ENCODE measurements around the gene ZNF208.
A peak's percentile ranks its signal among the peaks of the same experiment; 100 is the strongest.
"Not testable (repeated sequence)": the region's sequence is repeated elsewhere in the genome, so short reads cannot be mapped to it uniquely, and the experiment has no call there.

The ZNF208 gene

DNA sequence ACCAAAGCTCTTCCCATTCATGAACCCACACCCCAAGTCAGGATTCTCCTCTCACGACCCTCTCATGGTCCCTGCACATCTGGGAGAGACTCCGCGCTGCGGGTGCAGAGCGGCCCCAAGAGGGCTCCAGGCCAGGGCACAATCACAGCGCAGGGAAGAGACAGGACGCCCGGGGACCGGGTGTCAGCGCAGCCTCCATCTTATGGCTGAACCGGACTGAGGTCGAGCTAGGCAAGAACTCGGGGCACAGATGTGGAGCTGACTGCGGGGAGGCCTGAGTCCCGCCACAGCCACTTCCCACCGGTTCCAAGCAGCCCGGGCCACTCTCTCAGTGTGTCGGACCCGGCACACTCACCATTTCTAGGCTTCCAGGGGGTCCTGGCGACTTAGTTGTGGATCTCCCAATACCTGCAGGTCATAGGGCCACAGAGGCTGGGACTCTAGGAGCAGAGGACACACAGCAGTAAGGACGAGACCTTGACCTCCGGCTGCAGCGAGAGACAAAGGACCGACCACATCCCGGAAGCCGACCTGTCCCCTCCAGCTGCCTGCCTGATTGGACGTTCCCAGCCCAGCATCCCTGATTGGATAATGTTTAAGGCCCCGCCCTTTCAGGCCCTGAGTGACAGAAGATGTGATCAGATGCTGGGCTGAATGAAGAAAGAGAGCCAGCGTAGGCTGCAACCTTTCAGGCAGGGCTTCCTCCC, at the start of gene ZNF208:
Gene ZNF208 (minus strand): TSS at position 507 of the 707 bp plus-strand sequence. CDS start 149 bp downstream, at position 358.
- not testable (repeated sequence) for DNase-seq (ENCODE audit: low read depth); H3K4me3 ChIP-seq (ENCODE audit: low read depth, low read length)

DNA sequence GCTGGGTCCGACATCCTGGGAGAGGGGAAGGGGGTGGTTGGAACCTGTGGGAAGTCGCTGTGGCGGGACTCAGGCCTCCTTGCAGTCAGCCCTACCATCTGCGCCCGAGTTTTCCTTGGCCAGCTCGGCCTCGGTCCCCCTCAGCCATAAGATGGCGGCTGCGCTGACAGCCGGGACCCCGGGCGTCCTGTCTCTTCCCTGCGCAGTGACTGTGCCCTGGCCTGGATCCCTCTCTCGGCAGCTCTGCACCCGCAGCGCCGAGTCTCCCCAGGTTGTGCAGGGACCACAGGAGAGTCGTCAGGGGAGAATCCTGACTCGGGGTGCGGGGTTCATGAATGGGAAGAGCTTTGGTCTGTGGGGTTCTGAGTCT, 41.9 kb upstream of the ZNF208 start:
- DNase-seq (ENCODE audit: low read depth): no peak
- peak overlapping the region; percentile 51 for H3K4me3 ChIP-seq (ENCODE audit: low read depth, low read length)

DNA sequence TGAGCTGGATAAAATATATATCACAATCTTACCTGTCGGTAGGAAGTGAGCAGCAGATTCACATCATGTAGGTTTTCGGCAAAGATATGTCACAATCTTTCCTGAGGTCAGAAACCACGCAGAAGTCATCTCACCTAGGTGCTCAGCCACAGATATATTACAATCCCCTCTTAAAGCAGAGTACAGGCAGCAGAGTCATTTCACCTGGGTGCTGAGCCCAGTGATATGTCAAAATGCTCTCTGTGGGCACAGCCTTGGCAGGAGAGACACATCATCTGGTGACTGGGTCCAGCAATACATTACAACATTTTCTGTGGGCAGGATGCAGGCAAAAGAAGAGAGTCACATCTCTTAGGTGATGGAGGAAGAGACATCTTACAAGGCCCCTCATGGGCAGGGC, 30.4 kb upstream of the ZNF208 start:
- H3K4me3 ChIP-seq (ENCODE audit: low read depth, low read length); DNase-seq (ENCODE audit: low read depth): not testable (repeated sequence)

DNA sequence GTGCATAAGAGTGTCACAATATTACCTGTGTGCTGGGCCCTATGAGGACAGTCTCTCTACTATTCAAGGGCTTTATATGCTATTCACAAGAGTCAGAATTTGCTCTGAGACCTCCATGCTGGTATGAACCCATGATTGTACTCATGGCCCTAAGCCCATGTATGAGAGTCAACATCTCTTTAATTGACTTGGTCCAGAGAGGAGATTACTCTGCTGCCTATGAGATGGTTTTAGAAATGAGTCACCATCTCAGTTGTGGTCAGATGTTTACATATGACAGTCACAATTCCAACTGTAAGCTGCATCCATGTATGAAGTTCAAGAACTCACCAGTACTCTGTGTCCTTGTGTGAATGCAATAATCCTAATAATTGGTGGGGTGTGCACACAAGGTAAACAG, 19.9 kb upstream of the ZNF208 start:
- no peak overlapping the region for H3K4me3 ChIP-seq (ENCODE audit: low read depth, low read length)
- no peak for DNase-seq (ENCODE audit: low read depth)

DNA sequence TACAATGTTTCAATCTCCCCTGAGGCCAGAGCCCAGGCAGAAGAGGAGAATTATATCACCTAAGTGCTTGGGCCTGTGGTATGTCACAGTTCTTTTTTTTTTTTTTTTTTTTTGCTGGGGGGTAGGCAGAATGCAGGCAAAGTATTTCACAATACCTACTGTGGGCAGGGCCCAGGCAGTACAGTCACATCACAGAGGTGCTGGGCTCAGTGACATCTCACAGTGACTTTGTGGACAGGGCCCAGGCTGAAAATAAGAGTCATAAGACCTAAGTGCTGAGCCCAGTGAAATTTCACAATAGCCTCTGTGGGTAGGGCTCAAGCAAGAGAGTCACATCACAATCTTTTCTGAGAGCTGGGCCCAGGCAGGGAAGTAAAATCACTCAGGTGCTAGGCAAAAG, 15.9 kb upstream of the ZNF208 start:
- H3K4me3 ChIP-seq (ENCODE audit: low read depth, low read length): no peak overlapping the region
- DNase-seq (ENCODE audit: low read depth): no peak

DNA sequence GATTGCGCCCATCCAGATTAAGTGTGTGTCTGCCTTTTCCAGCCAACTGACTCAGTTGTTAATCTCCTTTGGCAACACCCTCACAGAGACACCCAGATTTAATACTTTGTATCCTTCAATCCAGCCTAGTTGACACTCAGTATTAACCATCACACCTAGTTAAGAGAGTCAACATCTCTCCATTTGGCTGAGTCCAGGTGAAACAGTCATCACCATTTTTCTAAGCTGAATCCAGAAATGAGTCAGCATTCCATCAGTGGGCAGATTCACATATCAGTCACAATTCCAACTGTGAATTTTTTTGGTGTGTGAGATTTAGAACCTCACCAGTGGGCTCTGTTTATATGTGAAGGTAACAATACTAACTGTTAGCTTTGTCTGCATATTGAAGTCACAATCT, 14.8 kb upstream of the ZNF208 start:
- DNase-seq (ENCODE audit: low read depth); H3K4me3 ChIP-seq (ENCODE audit: low read depth, low read length): not testable (repeated sequence)

DNA sequence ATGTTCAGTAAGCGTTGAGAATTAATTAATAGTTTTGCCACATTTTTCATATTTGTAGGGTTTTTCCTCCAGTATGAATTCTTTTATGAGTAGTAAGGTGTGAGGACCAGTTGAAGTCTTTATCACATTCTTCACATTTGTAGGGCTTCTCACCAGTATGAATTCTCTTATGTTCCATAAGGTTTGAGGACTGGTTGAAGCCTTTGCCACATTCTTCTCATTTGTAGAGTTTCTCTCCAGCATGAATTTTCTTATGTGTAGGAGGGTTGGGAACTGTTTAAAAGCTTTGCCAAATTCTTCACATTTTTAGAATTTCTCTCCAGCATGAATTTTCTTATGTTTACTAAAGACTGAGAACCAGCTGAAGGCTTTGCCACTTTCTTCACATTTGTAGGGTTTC, 40.3 kb downstream of the ZNF208 start:
- DNase-seq (ENCODE audit: low read depth): no peak
- no peak overlapping the region for H3K4me3 ChIP-seq (ENCODE audit: low read depth, low read length)

DNA sequence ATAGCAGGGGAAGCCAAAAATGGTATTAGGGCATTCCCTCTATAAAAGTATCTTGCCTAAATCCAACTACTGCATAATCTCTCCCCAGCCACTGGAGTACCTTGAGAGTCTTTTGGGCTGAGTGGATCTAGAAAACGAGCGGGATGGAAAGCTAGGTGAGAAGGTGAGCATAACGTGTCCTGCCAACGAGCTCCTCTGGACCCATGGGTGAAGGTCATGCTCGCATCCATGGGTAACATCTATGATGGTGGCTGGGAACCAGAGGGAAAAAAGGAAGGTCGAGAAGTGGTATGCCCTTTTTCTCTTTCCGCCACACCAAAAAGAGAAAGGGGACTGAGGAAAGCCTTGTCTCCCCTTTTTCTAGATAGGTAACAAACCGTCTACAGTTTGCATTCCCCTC, 63.0 kb downstream of the ZNF208 start:
- DNase-seq (ENCODE audit: low read depth): no peak
- no peak overlapping the region for H3K4me3 ChIP-seq (ENCODE audit: low read depth, low read length)

DNA sequence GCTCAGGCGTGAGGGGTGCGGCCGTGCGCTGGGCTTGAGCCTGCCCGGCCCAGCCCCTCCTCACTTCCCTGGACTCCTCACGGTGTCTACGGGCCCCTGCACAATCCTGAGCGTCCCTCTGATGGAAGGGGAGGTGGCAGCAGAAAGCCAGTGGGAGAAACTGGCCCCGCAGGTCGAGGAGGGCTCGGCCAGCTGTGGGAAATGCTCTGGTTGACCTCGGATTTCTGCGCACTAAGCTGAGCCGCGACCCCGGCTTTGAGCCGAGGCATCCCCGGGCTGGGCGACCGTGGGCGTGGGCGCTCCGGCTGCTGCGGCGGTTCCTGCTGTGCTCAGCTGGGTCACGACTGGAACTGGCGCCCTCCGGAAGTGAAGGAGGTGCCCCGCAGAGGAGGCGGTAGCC, 70.1 kb downstream of the ZNF208 start:
- no peak overlapping the region for H3K4me3 ChIP-seq (ENCODE audit: low read depth, low read length)
- DNase-seq (ENCODE audit: low read depth): no peak

DNA sequence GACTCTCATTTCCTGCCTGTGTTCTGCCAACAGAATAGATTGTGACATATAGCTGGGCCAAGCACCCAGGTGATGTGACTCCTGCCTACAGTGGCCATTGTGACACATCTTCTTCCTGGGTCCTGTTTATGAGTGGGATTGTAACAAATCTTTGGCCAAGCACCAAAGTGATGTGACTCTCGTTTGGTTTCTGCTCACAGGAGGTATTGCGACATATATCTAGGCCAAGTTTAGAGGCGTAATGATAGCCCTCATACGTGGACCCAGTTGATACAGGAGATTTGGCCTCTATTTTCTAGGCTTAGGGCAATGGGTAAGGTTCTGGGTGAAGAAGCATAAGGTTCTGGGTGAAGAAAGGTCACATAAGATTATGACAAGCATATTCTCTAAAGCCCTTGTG, 76.2 kb downstream of the ZNF208 start:
- no peak for DNase-seq (ENCODE audit: low read depth)
- no peak overlapping the region for H3K4me3 ChIP-seq (ENCODE audit: low read depth, low read length)

DNA sequence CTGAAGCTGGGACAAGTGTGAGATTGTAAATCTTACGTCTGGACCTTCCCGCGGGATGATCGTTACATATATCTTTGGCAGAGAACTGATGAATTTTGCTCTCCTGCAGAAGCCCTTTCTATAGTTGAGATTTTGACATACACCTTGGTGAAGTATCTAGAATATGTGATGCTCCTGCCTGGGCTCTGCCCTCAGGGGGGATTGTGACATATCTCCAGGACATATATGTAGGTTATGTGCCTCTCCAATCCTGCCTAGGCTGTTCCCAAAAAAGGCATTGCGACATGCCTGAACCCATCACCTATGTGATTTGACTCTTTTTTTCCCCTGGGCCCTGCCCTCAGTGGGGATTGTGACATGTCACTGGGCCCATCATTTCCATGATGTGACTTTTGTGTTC, 76.6 kb downstream of the ZNF208 start:
- no peak overlapping the region for H3K4me3 ChIP-seq (ENCODE audit: low read depth, low read length)
- DNase-seq (ENCODE audit: low read depth): no peak

DNA sequence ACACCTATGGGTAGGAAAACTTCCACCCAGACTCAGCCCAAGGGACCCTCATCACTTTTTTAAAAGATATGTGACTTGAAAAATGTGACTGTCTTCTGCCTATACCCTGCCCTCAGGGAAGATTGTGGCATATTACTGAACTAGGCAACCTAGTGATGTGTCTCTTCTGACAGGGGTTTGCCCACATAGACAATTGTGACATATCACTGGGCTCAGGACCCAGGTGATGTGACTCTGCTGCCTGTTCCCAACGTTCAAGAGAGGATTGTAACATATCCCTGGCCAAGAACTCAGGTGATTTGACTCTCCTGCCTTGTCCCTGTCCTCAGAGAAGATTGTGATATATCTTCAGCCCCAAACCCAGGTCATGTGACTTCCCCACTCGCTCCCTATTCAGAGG, 88.5 kb downstream of the ZNF208 start:
- no peak for DNase-seq (ENCODE audit: low read depth)
- no peak overlapping the region for H3K4me3 ChIP-seq (ENCODE audit: low read depth, low read length)

DNA sequence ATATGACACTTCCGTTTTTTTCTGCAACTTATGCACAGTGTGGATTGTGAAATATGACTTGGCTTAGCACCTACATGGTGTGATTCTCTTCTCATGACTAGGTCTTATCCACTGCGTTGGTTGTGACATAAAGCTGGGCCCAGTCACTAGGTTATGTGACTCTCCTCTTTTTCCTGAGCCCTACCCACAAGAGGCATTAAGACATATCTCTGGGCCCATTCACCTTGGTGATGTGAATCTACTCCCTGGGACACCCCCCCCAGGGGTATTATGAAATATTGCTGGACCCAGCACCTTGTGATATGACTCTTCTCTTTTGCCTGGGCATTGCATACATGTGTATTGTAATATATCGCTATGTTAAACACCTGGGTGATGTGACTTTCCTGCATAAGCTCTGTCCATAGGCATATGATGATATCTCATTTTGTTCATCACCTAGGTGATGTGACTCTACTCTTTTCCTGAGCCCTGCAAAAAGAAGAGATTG, 89.0 kb downstream of the ZNF208 start:
- DNase-seq (ENCODE audit: low read depth): no peak
- H3K4me3 ChIP-seq (ENCODE audit: low read depth, low read length): no peak overlapping the region

DNA sequence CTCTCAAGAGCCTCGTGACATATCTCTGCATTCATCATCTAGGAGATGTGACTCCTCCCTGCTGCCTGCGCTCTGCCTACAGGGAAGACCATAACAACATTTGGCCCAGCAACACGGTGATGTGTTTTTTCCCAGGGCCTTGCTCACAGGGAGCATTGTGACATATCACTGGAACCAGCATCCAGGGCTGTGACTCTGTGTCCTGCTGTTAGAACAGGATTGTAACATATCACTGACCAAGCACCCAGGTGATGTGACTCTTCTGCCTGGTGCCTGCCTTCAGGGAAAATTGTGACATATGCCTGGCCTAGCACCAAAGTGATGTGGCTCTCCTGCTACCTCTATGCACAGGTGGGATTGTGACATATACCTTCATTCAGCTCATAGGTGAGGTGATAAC, 95.3 kb downstream of the ZNF208 start:
- DNase-seq (ENCODE audit: low read depth): no peak
- no peak overlapping the region for H3K4me3 ChIP-seq (ENCODE audit: low read depth, low read length)

DNA sequence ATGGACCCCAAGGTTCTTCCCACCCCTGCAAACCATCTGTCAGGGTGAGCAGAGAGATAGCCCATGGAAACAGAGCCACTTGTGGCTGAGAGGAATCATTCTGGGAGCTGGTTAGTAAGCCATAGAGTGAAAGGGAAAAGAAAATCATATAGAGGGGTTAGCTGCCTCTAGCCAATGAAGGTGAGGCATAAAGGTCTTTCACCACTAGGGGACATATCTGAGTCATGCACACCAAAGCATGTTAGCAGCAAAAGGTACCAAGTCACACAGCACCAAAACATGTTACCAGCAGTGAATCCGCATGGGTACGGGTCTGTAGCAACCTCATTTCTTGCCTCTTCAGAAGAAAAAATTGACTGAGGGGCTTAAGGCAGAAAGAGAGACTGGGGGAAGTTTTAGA, 98.1 kb downstream of the ZNF208 start:
- DNase-seq (ENCODE audit: low read depth): no peak

DNA sequence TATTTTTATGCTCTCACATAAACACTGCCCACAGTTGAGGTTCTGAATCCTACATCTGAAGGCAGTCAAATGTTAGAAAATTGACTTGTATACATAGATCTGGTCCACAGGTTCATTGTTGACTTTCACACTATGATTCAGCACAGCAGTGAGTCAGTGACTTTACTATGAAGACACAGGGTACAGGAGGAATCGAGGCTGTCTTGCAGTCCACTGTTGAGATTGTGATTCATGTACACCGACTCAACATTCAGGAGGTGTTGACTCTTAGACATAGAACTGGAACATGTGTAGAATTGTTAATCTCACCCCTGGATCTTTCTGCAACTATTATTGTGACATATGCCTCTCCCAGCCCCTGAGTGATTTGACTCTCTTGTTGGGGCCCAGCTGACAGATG, 100.4 kb downstream of the ZNF208 start:
- DNase-seq (ENCODE audit: low read depth): no peak
- no peak overlapping the region for H3K4me3 ChIP-seq (ENCODE audit: low read depth, low read length)

More for the DNA sequence above, 98.1 kb downstream of the ZNF208 start:
- no peak overlapping the region for H3K4me3 ChIP-seq (ENCODE audit: low read depth, low read length)

DNA sequence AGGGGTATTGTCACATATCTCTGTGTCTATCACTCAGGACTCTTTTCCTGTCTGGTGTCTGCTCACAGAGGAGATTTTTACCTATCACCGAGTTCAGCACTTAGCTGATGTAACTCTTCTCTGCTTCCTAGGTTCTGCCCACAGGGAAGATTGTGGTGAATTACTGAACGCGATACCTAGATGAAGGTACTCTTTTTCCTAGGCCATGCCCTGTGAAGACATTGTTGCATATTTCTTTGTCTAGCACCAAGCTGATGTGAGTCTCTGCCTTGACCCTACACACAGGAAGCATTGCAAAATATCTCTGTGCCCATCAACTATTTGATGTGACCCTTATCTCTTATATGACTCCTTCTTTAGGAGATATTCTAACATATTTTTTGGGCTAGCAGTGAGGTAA, 102.7 kb downstream of the ZNF208 start:
- H3K4me3 ChIP-seq (ENCODE audit: low read depth, low read length): no peak overlapping the region
- DNase-seq (ENCODE audit: low read depth): no peak

DNA sequence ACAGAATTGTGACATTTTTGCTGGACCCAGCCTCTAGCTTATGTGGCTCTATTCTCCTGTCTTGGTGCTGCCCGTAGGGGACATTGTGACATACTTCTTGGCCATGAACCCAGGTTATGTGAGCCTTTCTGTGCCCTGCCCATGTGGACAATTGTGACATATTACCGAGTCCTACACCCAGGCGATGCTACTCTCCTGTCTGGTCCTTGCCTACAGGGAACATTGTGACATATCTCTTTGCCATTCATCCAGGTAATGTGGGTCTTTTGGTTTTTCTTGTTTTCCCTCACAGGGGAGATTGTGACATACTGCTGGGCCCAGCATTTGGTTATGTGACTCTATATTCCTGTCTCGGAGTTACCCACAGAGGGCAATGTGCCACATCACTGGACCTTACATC, 103.2 kb downstream of the ZNF208 start:
- H3K4me3 ChIP-seq (ENCODE audit: low read depth, low read length): no peak overlapping the region
- DNase-seq (ENCODE audit: low read depth): no peak

DNA sequence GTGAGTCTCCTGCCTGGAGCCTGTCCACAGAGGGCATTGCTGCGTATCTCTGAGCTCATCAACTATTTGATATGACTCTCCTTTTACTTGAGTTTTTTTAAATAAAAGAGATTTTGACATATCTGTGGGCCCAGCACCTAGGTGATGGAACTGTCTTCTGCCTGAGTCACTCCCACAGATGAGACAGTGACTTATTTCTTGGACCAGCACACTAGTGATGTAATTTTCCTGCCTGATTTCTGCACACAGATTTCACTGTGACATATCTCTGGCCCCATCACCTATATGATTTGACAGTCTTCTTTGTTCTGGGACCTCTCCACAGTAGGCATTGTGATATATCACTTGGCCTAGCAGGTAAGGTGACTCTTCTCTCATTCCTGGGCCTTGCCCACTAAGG, 108.2 kb downstream of the ZNF208 start:
- H3K4me3 ChIP-seq (ENCODE audit: low read depth, low read length): no peak overlapping the region
- no peak for DNase-seq (ENCODE audit: low read depth)

DNA sequence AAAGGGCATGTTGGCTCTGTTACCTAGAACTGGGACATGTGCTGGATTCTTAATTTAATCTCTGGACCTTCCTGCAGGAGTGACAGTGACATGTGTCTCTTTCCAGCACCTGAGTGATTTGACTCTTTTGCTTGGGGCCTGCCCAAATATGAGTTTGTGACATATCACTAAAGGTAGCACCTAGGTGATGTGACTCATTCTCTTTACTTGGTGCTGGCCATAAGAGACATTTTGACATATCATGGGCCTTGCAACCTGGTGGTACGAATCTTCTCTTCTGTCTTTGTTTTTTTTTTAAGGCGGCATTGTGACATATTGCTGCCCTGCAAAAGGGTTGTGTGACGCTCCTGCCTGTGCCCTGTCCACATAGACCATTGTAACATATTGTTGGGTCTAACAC, 108.9 kb downstream of the ZNF208 start:
- H3K4me3 ChIP-seq (ENCODE audit: low read depth, low read length): no peak overlapping the region
- DNase-seq (ENCODE audit: low read depth): no peak

DNA sequence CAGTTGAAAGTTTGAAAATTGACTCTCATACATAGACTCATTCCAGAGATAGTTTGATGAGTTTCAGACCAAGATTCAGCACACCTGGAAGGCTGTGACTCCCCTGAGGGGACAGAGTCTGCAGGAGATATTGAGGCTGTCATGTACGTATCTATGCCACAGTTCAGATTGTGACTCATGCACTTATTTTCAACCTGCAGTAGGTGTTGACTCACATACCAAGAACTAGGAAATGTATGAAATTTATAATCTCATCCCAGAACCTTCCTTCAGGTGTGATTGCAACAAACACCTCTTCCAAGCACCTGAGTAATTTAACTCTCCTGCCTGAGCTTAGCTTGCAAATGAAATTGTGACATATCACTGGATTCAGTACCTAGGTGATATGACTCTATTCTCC, 110.3 kb downstream of the ZNF208 start:
- no peak for DNase-seq (ENCODE audit: low read depth)
- H3K4me3 ChIP-seq (ENCODE audit: low read depth, low read length): no peak overlapping the region

DNA sequence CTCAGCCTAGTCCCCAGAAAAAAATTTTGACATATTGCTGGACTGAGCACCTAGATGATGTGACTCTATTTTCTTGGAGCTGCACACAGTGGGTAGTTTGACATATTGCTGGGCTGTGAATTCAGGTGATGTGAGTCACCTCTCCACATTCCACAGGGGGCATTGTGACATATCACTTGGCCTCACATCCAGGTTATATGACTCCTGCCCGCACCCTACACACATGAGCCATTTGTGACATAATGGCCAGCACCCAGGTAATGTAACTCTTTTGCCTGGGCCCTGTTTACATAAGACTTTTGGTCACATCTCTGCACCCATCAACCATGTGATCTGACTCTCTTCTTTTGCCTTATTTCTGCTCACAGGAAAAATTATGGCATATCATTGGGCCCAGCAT, 119.7 kb downstream of the ZNF208 start:
- no peak overlapping the region for H3K4me3 ChIP-seq (ENCODE audit: low read depth, low read length)
- DNase-seq (ENCODE audit: low read depth): no peak
